ENCODE data around the gene VAV3. TPM values are rescaled to one million over a fixed set of nuclear protein-coding genes. Genes with fewer than 3 reads are reported as not detected.
A peak's percentile ranks its signal among the peaks of the same experiment; 100 is the strongest.
"Not testable (repeated sequence)": the region's sequence is repeated elsewhere in the genome, so short reads cannot be mapped to it uniquely, and the experiment has no call there.

The VAV3 gene, protein sequence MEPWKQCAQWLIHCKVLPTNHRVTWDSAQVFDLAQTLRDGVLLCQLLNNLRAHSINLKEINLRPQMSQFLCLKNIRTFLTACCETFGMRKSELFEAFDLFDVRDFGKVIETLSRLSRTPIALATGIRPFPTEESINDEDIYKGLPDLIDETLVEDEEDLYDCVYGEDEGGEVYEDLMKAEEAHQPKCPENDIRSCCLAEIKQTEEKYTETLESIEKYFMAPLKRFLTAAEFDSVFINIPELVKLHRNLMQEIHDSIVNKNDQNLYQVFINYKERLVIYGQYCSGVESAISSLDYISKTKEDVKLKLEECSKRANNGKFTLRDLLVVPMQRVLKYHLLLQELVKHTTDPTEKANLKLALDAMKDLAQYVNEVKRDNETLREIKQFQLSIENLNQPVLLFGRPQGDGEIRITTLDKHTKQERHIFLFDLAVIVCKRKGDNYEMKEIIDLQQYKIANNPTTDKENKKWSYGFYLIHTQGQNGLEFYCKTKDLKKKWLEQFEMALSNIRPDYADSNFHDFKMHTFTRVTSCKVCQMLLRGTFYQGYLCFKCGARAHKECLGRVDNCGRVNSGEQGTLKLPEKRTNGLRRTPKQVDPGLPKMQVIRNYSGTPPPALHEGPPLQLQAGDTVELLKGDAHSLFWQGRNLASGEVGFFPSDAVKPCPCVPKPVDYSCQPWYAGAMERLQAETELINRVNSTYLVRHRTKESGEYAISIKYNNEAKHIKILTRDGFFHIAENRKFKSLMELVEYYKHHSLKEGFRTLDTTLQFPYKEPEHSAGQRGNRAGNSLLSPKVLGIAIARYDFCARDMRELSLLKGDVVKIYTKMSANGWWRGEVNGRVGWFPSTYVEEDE
- total RNA-seq (15.8 TPM), polyA plus RNA-seq (7.9 TPM)
- long read RNA-seq, donor 1: 0 reads
- long read RNA-seq, donor 2, full-length matches to known transcripts: 2 of 2 reads
- long read RNA-seq, donor 2, partial matches to known transcripts: 0 of 2 reads
- long read RNA-seq, donor 2, other reads (novel, unspliced or antisense): 0 of 2 reads
- long read RNA-seq, donor 3, full-length matches to known transcripts: 1 of 1 reads
- long read RNA-seq, donor 3, partial matches to known transcripts: 0 of 1 reads
- long read RNA-seq, donor 3, other reads (novel, unspliced or antisense): 0 of 1 reads
- long read RNA-seq, donor 4: 0 reads
- long read RNA-seq, donor 5, transcript VAV3-203 (10 exons, 1,293 nt): major isoform, 6 of 10 reads
- long read RNA-seq, donor 5, partial matches to known transcripts: 0 of 10 reads
- long read RNA-seq, donor 5, other reads (novel, unspliced or antisense): 0 of 10 reads
- long read RNA-seq, donor 6: 0 reads
- long read RNA-seq, donor 7, full-length matches to known transcripts: 2 of 2 reads
- long read RNA-seq, donor 7, partial matches to known transcripts: 0 of 2 reads
- long read RNA-seq, donor 7, other reads (novel, unspliced or antisense): 0 of 2 reads
- long read RNA-seq, donor 8: 0 reads
- long read RNA-seq, donor 9: 0 reads
- long read RNA-seq, donor 10, partial matches to known transcripts: 0 of 1 reads
- long read RNA-seq, donor 10, other reads (novel, unspliced or antisense): 0 of 1 reads

- H3K9me3 ChIP-seq (ENCODE audit: control insufficient read depth in 2 of 2, insufficient read depth in 1 of 2, low read length in 1 of 2): no peaks in the 10 kb centered on the region
- peaks cover 0 to 2% of the 10 kb centered on the region in 2 donors for H3K27me3 ChIP-seq (ENCODE audit: control insufficient read depth in 2 of 2, insufficient read depth in 1 of 2, low read length in 1 of 2)
- peak within 1 kb of the TSS; percentile 87 to 89 for H3K27ac ChIP-seq (ENCODE audit: low read depth in 1 of 2, low read length in 1 of 2)
- DNase-seq (ENCODE audit: low read depth in 6 of 9, low spot score in 9 of 9): peak; percentile 48 to 88 (median 69)
- H3K4me3 ChIP-seq (ENCODE audit: low read length in 2 of 2): peak within 1 kb of the TSS; percentile 70 to 82
- peaks cover 3 to 23% of the 10 kb centered on the region in 2 donors for H3K4me1 ChIP-seq (ENCODE audit: control insufficient read depth in 2 of 2, insufficient read depth in 2 of 2, low read length in 2 of 2)
- no peaks in the 10 kb centered on the region for H3K36me3 ChIP-seq (ENCODE audit: control insufficient read depth in 2 of 2, insufficient read depth in 2 of 2, low read length in 1 of 2)
- under 1% methylated on average over 73 of the region's 73 CpGs for WGBS
Observed at GRCh38 chr1:107965110-107965991, at the start of gene VAV3. VAV3 (minus strand) TSS chr1:107965180; CDS start chr1:107964869, 311 bp downstream.

DNA sequence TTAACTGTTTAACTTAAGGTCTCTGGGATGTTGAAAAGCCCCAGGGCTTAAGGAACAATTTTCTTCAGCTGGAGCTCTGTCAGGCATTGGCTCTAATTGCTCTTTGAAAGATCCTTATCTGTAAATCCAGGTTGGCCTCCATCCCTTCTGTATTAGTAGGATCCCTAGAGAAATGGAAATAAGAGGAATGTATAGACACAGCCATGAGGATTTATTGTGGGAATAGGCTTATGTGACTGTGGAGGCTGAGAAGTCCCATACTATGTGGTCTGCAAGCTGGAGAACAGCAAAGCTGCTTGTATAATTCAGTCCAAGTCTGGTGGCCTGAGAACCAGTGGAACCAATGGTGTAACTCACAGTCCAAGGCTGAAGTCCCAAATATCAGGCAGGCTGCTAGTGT lies 47.6 kb upstream of the VAV3 start:
- Histone ChIP-seq H3K4me1 (ENCODE audit: control insufficient read depth in 2 of 2, insufficient read depth in 2 of 2, low read length in 2 of 2) (no peaks in the 10 kb centered on the region), H3K9me3 (ENCODE audit: control insufficient read depth in 2 of 2, insufficient read depth in 1 of 2, low read length in 1 of 2) (no peaks in the 10 kb centered on the region), H3K27ac (ENCODE audit: low read depth in 1 of 2, low read length in 1 of 2) (no peak overlapping the region), H3K27me3 (ENCODE audit: control insufficient read depth in 2 of 2, insufficient read depth in 1 of 2, low read length in 1 of 2) (no peaks in the 10 kb centered on the region), H3K36me3 (ENCODE audit: control insufficient read depth in 2 of 2, insufficient read depth in 2 of 2, low read length in 1 of 2) (no peaks in the 10 kb centered on the region), H3K4me3 (ENCODE audit: low read length in 2 of 2) (no peak overlapping the region)
- DNase-seq (ENCODE audit: low read depth in 6 of 9, low spot score in 9 of 9): no peak

DNA sequence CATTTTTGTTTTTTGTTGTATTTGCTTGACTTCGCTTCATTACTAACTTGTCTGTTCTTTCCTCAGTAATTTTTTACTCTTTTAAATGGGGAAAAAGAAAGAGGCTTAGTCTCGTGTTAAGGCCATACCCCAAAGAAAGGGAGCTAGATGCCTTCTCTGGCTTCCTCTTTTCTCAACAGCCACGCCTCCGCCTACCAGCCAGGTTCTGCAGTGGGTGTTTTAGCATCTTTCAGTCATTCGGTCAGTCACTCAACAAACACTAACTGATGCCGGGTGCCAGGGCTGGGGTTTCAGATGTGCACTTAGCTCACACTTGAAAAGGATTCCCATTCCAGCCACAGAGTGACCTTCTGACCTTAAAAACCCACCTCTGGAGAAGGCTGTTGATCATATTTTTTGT lies 46.3 kb upstream of the VAV3 start:
- Histone ChIP-seq H3K27me3 (ENCODE audit: control insufficient read depth in 2 of 2, insufficient read depth in 1 of 2, low read length in 1 of 2) (no peaks in the 10 kb centered on the region), H3K4me3 (ENCODE audit: low read length in 2 of 2) (no peak overlapping the region), H3K36me3 (ENCODE audit: control insufficient read depth in 2 of 2, insufficient read depth in 2 of 2, low read length in 1 of 2) (no peaks in the 10 kb centered on the region), H3K4me1 (ENCODE audit: control insufficient read depth in 2 of 2, insufficient read depth in 2 of 2, low read length in 2 of 2) (no peaks in the 10 kb centered on the region), H3K9me3 (ENCODE audit: control insufficient read depth in 2 of 2, insufficient read depth in 1 of 2, low read length in 1 of 2) (no peaks in the 10 kb centered on the region), H3K27ac (ENCODE audit: low read depth in 1 of 2, low read length in 1 of 2) (no peak overlapping the region)
- 94% methylated on average over 6 of the region's 6 CpGs for WGBS
- no peak for DNase-seq (ENCODE audit: low read depth in 6 of 9, low spot score in 9 of 9)

- Histone ChIP-seq H3K27ac (ENCODE audit: low read depth in 1 of 2, low read length in 1 of 2) (no peak overlapping the region), H3K9me3 (ENCODE audit: control insufficient read depth in 2 of 2, insufficient read depth in 1 of 2, low read length in 1 of 2) (no peaks in the 10 kb centered on the region), H3K4me3 (ENCODE audit: low read length in 2 of 2) (no peak overlapping the region), H3K4me1 (ENCODE audit: control insufficient read depth in 2 of 2, insufficient read depth in 2 of 2, low read length in 2 of 2) (no peaks in the 10 kb centered on the region), H3K36me3 (ENCODE audit: control insufficient read depth in 2 of 2, insufficient read depth in 2 of 2, low read length in 1 of 2) (no peaks in the 10 kb centered on the region), H3K27me3 (ENCODE audit: control insufficient read depth in 2 of 2, insufficient read depth in 1 of 2, low read length in 1 of 2) (no peaks in the 10 kb centered on the region)
- DNase-seq (ENCODE audit: low read depth in 6 of 9, low spot score in 9 of 9): no peak
- 94% methylated on average over 4 of the region's 4 CpGs for WGBS
Observed at GRCh38 chr1:108010581-108010980, 45.6 kb upstream of the VAV3 start.

GRCh38 chr1:108009603-108010195 lies 44.7 kb upstream of the VAV3 start:
- no peaks in the 10 kb centered on the region for H3K9me3 ChIP-seq (ENCODE audit: control insufficient read depth in 2 of 2, insufficient read depth in 1 of 2, low read length in 1 of 2)
- no peak overlapping the region for H3K27ac ChIP-seq (ENCODE audit: low read depth in 1 of 2, low read length in 1 of 2)
- no peaks in the 10 kb centered on the region for H3K27me3 ChIP-seq (ENCODE audit: control insufficient read depth in 2 of 2, insufficient read depth in 1 of 2, low read length in 1 of 2)
- no peaks in the 10 kb centered on the region for H3K4me1 ChIP-seq (ENCODE audit: control insufficient read depth in 2 of 2, insufficient read depth in 2 of 2, low read length in 2 of 2)
- no peak overlapping the region for H3K4me3 ChIP-seq (ENCODE audit: low read length in 2 of 2)
- DNase-seq (ENCODE audit: low read depth in 6 of 9, low spot score in 9 of 9): no peak
- H3K36me3 ChIP-seq (ENCODE audit: control insufficient read depth in 2 of 2, insufficient read depth in 2 of 2, low read length in 1 of 2): no peaks in the 10 kb centered on the region

GRCh38 chr1:108007531-108007930 lies 42.6 kb upstream of the VAV3 start:
- H3K4me1 ChIP-seq (ENCODE audit: control insufficient read depth in 2 of 2, insufficient read depth in 2 of 2, low read length in 2 of 2): no peaks in the 10 kb centered on the region
- no peak overlapping the region for H3K4me3 ChIP-seq (ENCODE audit: low read length in 2 of 2)
- H3K36me3 ChIP-seq (ENCODE audit: control insufficient read depth in 2 of 2, insufficient read depth in 2 of 2, low read length in 1 of 2): no peaks in the 10 kb centered on the region
- no peak overlapping the region for H3K27ac ChIP-seq (ENCODE audit: low read depth in 1 of 2, low read length in 1 of 2)
- WGBS: 90% methylated on average over 2 of the region's 2 CpGs
- no peaks in the 10 kb centered on the region for H3K9me3 ChIP-seq (ENCODE audit: control insufficient read depth in 2 of 2, insufficient read depth in 1 of 2, low read length in 1 of 2)
- DNase-seq (ENCODE audit: low read depth in 6 of 9, low spot score in 9 of 9): no peak
- no peaks in the 10 kb centered on the region for H3K27me3 ChIP-seq (ENCODE audit: control insufficient read depth in 2 of 2, insufficient read depth in 1 of 2, low read length in 1 of 2)

GRCh38 chr1:108007070-108007469 lies 42.1 kb upstream of the VAV3 start:
- no peaks in the 10 kb centered on the region for H3K9me3 ChIP-seq (ENCODE audit: control insufficient read depth in 2 of 2, insufficient read depth in 1 of 2, low read length in 1 of 2)
- H3K27ac ChIP-seq (ENCODE audit: low read depth in 1 of 2, low read length in 1 of 2): no peak overlapping the region
- no peak for DNase-seq (ENCODE audit: low read depth in 6 of 9, low spot score in 9 of 9)
- H3K36me3 ChIP-seq (ENCODE audit: control insufficient read depth in 2 of 2, insufficient read depth in 2 of 2, low read length in 1 of 2): no peaks in the 10 kb centered on the region
- H3K4me1 ChIP-seq (ENCODE audit: control insufficient read depth in 2 of 2, insufficient read depth in 2 of 2, low read length in 2 of 2): no peaks in the 10 kb centered on the region
- no peak overlapping the region for H3K4me3 ChIP-seq (ENCODE audit: low read length in 2 of 2)
- no peaks in the 10 kb centered on the region for H3K27me3 ChIP-seq (ENCODE audit: control insufficient read depth in 2 of 2, insufficient read depth in 1 of 2, low read length in 1 of 2)
- WGBS: 95% methylated on average over 1 of the region's 1 CpG

DNA sequence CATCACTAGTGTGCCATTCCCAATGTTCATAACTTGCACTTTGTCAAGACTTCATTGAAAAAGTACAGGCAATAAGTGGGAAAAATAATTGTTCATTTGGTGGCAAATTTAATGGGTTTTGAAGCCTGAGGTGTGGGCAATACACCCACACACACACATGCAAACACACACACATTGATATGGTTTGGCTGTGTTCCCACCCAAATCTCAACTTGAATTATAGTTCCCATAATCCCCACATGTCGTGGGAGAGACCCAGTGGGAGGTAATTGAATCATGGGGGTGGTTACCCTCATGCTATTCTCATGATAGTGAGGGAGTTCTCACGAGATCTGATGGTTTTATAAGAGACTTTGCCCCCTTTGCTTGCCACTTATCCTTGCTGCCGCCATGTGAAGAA lies 39.9 kb upstream of the VAV3 start:
- H3K9me3 ChIP-seq (ENCODE audit: control insufficient read depth in 2 of 2, insufficient read depth in 1 of 2, low read length in 1 of 2); H3K27ac ChIP-seq (ENCODE audit: low read depth in 1 of 2, low read length in 1 of 2); H3K36me3 ChIP-seq (ENCODE audit: control insufficient read depth in 2 of 2, insufficient read depth in 2 of 2, low read length in 1 of 2); DNase-seq (ENCODE audit: low read depth in 6 of 9, low spot score in 9 of 9); H3K4me3 ChIP-seq (ENCODE audit: low read length in 2 of 2); H3K4me1 ChIP-seq (ENCODE audit: control insufficient read depth in 2 of 2, insufficient read depth in 2 of 2, low read length in 2 of 2); H3K27me3 ChIP-seq (ENCODE audit: control insufficient read depth in 2 of 2, insufficient read depth in 1 of 2, low read length in 1 of 2): not testable (repeated sequence)
- 92% methylated on average over 3 of the region's 3 CpGs for WGBS

Measured in thymus (tissue), 14 donors.